CD4-positive, alpha-beta T cell treated with Interleukin-15 for 1 hour (primary cell): ENCODE measurements around the gene TINAGL1.

ENCODE experiments used
- DNase-seq: peaks from one replicate; pipeline ENCODE4 v3.0.0-alpha.2; 2020

TINAGL1 gene

GRCh38 chr1:31632649-31633048 is 56.3 kb downstream of the TINAGL1 start:
- no peak for DNase-seq

- no peak for DNase-seq
Observed at GRCh38 chr1:31633117-31633516, 56.8 kb downstream of the TINAGL1 start.
